M059J (cell line): Measurements from ENCODE around the gene CCNE1. TPM values are rescaled to one million over a fixed set of nuclear protein-coding genes. Genes with fewer than 3 reads are reported as not detected.

Experiments
- DNase-seq: peaks from one replicate; pipeline ENCODE4 v3.0.0-alpha.2; 2012; ENCODE audit warnings: low read depth
- total RNA-seq: library from RNA; depleted of rRNA; stranded (reverse); fragments of >200 nt; shearing (Covaris generic); gene quantifications from 2 replicates; pipeline ENCODE4 v1.2.3, GENCODE V29; 2014

The CCNE1 gene
- total RNA-seq, 1 experiment from 2014 or later, result 40.2 TPM

- DNase-seq, result no peak
Observed at GRCh38 chr19:29843180-29844051, 31.6 kb downstream of the CCNE1 start.

GRCh38 chr19:29844891-29845573, 33.2 kb downstream of the CCNE1 start:
- DNase-seq, result peak; percentile 89

GRCh38 chr19:29845574-29846176, 33.9 kb downstream of the CCNE1 start:
- DNase-seq, result peak; percentile 43

- no peak for DNase-seq
Observed at GRCh38 chr19:29849208-29849607, 37.4 kb downstream of the CCNE1 start.

- no peak for DNase-seq
Observed at GRCh38 chr19:29850482-29850881, 38.7 kb downstream of the CCNE1 start.

- DNase-seq, result no peak
Observed at GRCh38 chr19:29851769-29852521, 40.2 kb downstream of the CCNE1 start.

- DNase-seq, result no peak
Observed at GRCh38 chr19:29854033-29854432, 42.2 kb downstream of the CCNE1 start.

GRCh38 chr19:29855087-29855486, 43.3 kb downstream of the CCNE1 start:
- no peak for DNase-seq

GRCh38 chr19:29855741-29856500, 44.1 kb downstream of the CCNE1 start:
- no peak for DNase-seq

- peak; percentile 22 for DNase-seq
Observed at GRCh38 chr19:29858000-29858596, 46.3 kb downstream of the CCNE1 start.

- no peak for DNase-seq
Observed at GRCh38 chr19:29858621-29859020, 46.8 kb downstream of the CCNE1 start.

GRCh38 chr19:29860492-29860891, 48.7 kb downstream of the CCNE1 start:
- peak; percentile 43 for DNase-seq

GRCh38 chr19:29861574-29861973, 49.8 kb downstream of the CCNE1 start:
- no peak for DNase-seq

GRCh38 chr19:29866011-29866410, 54.2 kb downstream of the CCNE1 start:
- no peak for DNase-seq

GRCh38 chr19:29867984-29868383, 56.2 kb downstream of the CCNE1 start:
- no peak for DNase-seq

GRCh38 chr19:29871143-29871542, 59.4 kb downstream of the CCNE1 start:
- no peak for DNase-seq

GRCh38 chr19:29872224-29872731, 60.5 kb downstream of the CCNE1 start:
- DNase-seq, result no peak

GRCh38 chr19:29873024-29873800, 61.4 kb downstream of the CCNE1 start:
- peak; percentile 16 for DNase-seq
